HCT116 (cell line): ENCODE measurements around the gene NIPAL1. TPM values are rescaled to one million over a fixed set of nuclear protein-coding genes. Genes with fewer than 3 reads are reported as not detected.

Experiments used
- ATAC-seq: fragments of 200-7000 bp; cut with Tn5 transposase; 2 replicates; pipeline ENCODE4 v1.9.1; 2020; ENCODE audit warnings: mild to moderate bottlenecking, moderate library complexity
- BruUV-seq: library from RNA; stranded (reverse); fragments of 400-500 nt; replicated peaks from 2 replicates; lab custom pipeline; 2021; lab: Mats Ljungman, UMichigan
- CTCF ChIA-PET: fragments of 300-600 bp; sonication (Branson Sonifier 250); formaldehyde crosslinking; loops from one replicate; lab custom pipeline; 2021; ENCODE audit warnings: antibody characterized with exemption; lab: Charles Lee
- POLR2A ChIA-PET: fragments of 300-600, 350-600 bp; sonication (Branson Sonifier 250); formaldehyde crosslinking; loops from one replicate; lab custom pipeline; 2021; ENCODE audit warnings: antibody characterized with exemption; lab: Charles Lee
- RAD21 ChIA-PET, 2 experiments: fragments of 300-600 bp; sonication (Branson Sonifier 250); formaldehyde crosslinking; loops; one replicate each; lab custom pipeline; 2023; ENCODE audit warnings: low total read pairs in 2 of 2; ENCODE audit not compliant: uncharacterized antibody in 2 of 2, unreplicated experiment in 2 of 2, low non-redundant PET in 1 of 2; lab: Charles Lee
- DNase-seq: peaks from one replicate; pipeline ENCODE4 v3.0.0-alpha.2; 2010; ENCODE audit warnings: low read depth, low spot score
- H2AFZ ChIP-seq: fragments of 200-600 bp; shearing (Covaris generic), sonication (generic); 2 replicates; pipeline ENCODE4 v1.6.1; 2017; ENCODE audit warnings: low read depth, mixed run types, mixed read lengths, antibody characterized with exemption, low read length; ENCODE audit not compliant: poor library complexity, severe bottlenecking
- H3K27ac ChIP-seq: 2 replicates; pipeline ENCODE4 v1.5.1; 2012; ENCODE audit warnings: low read depth, low read length
- H3K27me3 ChIP-seq: fragments of 200-600 bp; sonication (generic); 2 replicates; pipeline ENCODE4 v1.6.1; 2016; ENCODE audit warnings: mixed run types, low read length, mixed read lengths; ENCODE audit not compliant: insufficient read depth
- H3K36me3 ChIP-seq, 2 experiments: fragments of 200-500 bp in 1 of 2; fragments of 200-600 bp in 1 of 2; sonication (Bioruptor generic) in 1 of 2; sonication (generic) in 1 of 2; 2 replicates each; pipeline versions ENCODE4 v1.5.1 to v1.6.1; 2014 to 2016; ENCODE audit warnings: low read length in 2 of 2, inconsistent platforms in 1 of 2, mixed read lengths in 1 of 2, mixed run types in 1 of 2; ENCODE audit not compliant: insufficient read depth in 2 of 2, control insufficient read depth in 1 of 2
- H3K4me1 ChIP-seq, 2 experiments: fragments of 200-600 bp in 1 of 2; sonication (generic) in 1 of 2; 2 replicates each; pipeline versions ENCODE4 v1.5.1 to v1.6.1; 2012 to 2017; ENCODE audit warnings: low read length in 2 of 2, inconsistent platforms in 1 of 2, mild to moderate bottlenecking in 1 of 2, mixed read lengths in 1 of 2, mixed run types in 1 of 2, moderate library complexity in 1 of 2; ENCODE audit not compliant: insufficient read depth in 2 of 2, control insufficient read depth in 1 of 2
- H3K4me2 ChIP-seq: fragments of 200-600 bp; sonication (generic); 2 replicates; pipeline ENCODE4 v1.6.1; 2017; ENCODE audit warnings: mixed run types, low read length, mixed read lengths
- H3K4me3 ChIP-seq, 2 experiments: fragments of 200-600 bp in 1 of 2; sonication (generic) in 1 of 2; replicated peaks in 1 of 2; 2 replicates each; pipeline ENCODE4 v1.5.1; 2011 to 2016; ENCODE audit warnings: low read length in 2 of 2, control low read depth in 1 of 2, low read depth in 1 of 2, mild to moderate bottlenecking in 1 of 2, mixed read lengths in 1 of 2, mixed run types in 1 of 2
- H3K79me2 ChIP-seq: fragments of 200-600 bp; sonication (generic); 2 replicates; pipeline ENCODE4 v1.6.1; 2017; ENCODE audit warnings: mild to moderate bottlenecking, mixed run types, low read length, moderate library complexity, mixed read lengths; ENCODE audit not compliant: insufficient read depth
- H3K9ac ChIP-seq: fragments of 200-600 bp; sonication (generic); 2 replicates; pipeline ENCODE4 v1.6.1; 2016; ENCODE audit warnings: low read length, mixed read lengths
- H3K9me2 ChIP-seq: fragments of 200-600 bp; sonication (generic), shearing (Covaris generic); 2 replicates; pipeline ENCODE4 v1.6.1; 2017; ENCODE audit warnings: mixed run types, mild to moderate bottlenecking, moderate library complexity; ENCODE audit not compliant: insufficient read depth
- H3K9me3 ChIP-seq, 2 experiments: fragments of 200-500 bp in 1 of 2; fragments of 200-600 bp in 1 of 2; sonication (Bioruptor generic) in 1 of 2; sonication (generic) in 1 of 2; 2 replicates each; pipeline ENCODE4 v1.6.1; 2014 to 2017; ENCODE audit warnings: low read length in 2 of 2, mixed read lengths in 2 of 2, inconsistent platforms in 1 of 2, low read depth in 1 of 2, mild to moderate bottlenecking in 1 of 2, mixed run types in 1 of 2, moderate library complexity in 1 of 2; ENCODE audit not compliant: control insufficient read depth in 1 of 2, insufficient read depth in 1 of 2
- H4K20me1 ChIP-seq: fragments of 200-600 bp; sonication (generic), shearing (Covaris generic); 2 replicates; pipeline ENCODE4 v1.6.1; 2017; ENCODE audit warnings: mixed run types, mild to moderate bottlenecking, moderate library complexity; ENCODE audit not compliant: insufficient read depth
- ATF3 ChIP-seq: IDR thresholded peaks from 2 replicates; pipeline ENCODE4 v1.6.1; 2012
- CBX3 ChIP-seq: IDR thresholded peaks from 2 replicates; pipeline ENCODE4 v1.6.1; 2012; ENCODE audit warnings: low read depth
- CTCF ChIP-seq, 3 experiments: fragments of 200-600 bp in 1 of 3; sonication (generic) in 1 of 3; IDR thresholded peaks in 2 of 3; conservative IDR thresholded peaks in 1 of 3; 2 replicates each; pipeline ENCODE4 v1.5.1; 2012 to 2017; ENCODE audit warnings: low read depth in 2 of 3, low read length in 2 of 3, antibody characterized with exemption in 1 of 3, borderline replicate concordance in 1 of 3, control low read depth in 1 of 3, mild to moderate bottlenecking in 1 of 3, mixed read lengths in 1 of 3, mixed run types in 1 of 3, moderate library complexity in 1 of 3; ENCODE audit not compliant: insufficient read depth in 1 of 3
- EZH2 ChIP-seq: fragments of 200-600 bp; sonication (generic); IDR thresholded peaks from 2 replicates; pipeline ENCODE4 v1.6.1; 2017; ENCODE audit warnings: antibody characterized with exemption, mixed run types
- EZH2phosphoT487 ChIP-seq: fragments of 200-600 bp; IDR thresholded peaks from 2 replicates; pipeline ENCODE4 v1.6.1; 2018; ENCODE audit warnings: antibody characterized with exemption, borderline replicate concordance
- FOSL1 ChIP-seq: IDR thresholded peaks from 2 replicates; pipeline ENCODE4 v1.6.1; 2012; ENCODE audit warnings: low read depth
- MAX ChIP-seq: IDR thresholded peaks from 2 replicates; pipeline ENCODE4 v1.6.1; 2012
- POLR2AphosphoS5 ChIP-seq: IDR thresholded peaks from 2 replicates; pipeline ENCODE4 v1.6.1; 2011; ENCODE audit warnings: mild to moderate bottlenecking, low read depth, low read length, moderate library complexity
- SRF ChIP-seq: IDR thresholded peaks from 2 replicates; pipeline ENCODE4 v1.6.1; 2012; ENCODE audit warnings: low read depth
- TCF7L2 ChIP-seq: IDR thresholded peaks from 2 replicates; pipeline ENCODE4 v1.7.0; 2011; ENCODE audit warnings: borderline replicate concordance, inconsistent platforms; ENCODE audit not compliant: insufficient read depth, insufficient read length; ENCODE audit errors: extremely low read depth
- YY1 ChIP-seq: IDR thresholded peaks from 2 replicates; pipeline ENCODE4 v1.6.1; 2011; ENCODE audit warnings: low read length, low read depth, moderate library complexity, mild to moderate bottlenecking; ENCODE audit not compliant: insufficient replicate concordance; ENCODE audit errors: extremely low read depth
- ZBTB33 ChIP-seq: IDR thresholded peaks from 2 replicates; pipeline ENCODE4 v1.6.1; 2011; ENCODE audit warnings: mild to moderate bottlenecking, low read length, moderate library complexity; ENCODE audit not compliant: insufficient replicate concordance; ENCODE audit errors: extremely low read depth
- ZFX ChIP-seq: fragments of 450-650 bp; IDR thresholded peaks from 2 replicates; pipeline ENCODE4 v1.6.1; 2017
- intact Hi-C: fragments of 100-400 bp; cut with micrococcal nuclease; formaldehyde crosslinking; loops from 2 replicates; pipeline ENCODE4 v1.10.0; 2022
- total RNA-seq: library from RNA; stranded (reverse); gene quantifications from one replicate; pipeline ENCODE4 v1.2.1, GENCODE V29; 2021; ENCODE audit not compliant: unreplicated experiment

NIPAL1 gene
- total RNA-seq, 1 experiment from 2014 or later = 7.0 TPM

GRCh38 chr4:48035952-48036351 lies 19.4 kb downstream of the NIPAL1 start:
- BruUV-seq = no TSS peak
- Histone ChIP-seq H3K4me2 (no peak overlapping the region), H3K4me3 (no peak overlapping the region), H3K27ac (no peak overlapping the region), H4K20me1 (no peaks in the 10 kb centered on the region), H3K27me3 (no peaks in the 10 kb centered on the region), H3K79me2 (no peaks in the 10 kb centered on the region), H3K36me3 (peaks cover 0 to 3% of the 10 kb centered on the region in 2 experiments; a peak in 1 of 4 replicates), H3K9ac (no peak overlapping the region), H3K9me3 (no peaks in the 10 kb centered on the region), H3K9me2 (no peaks in the 10 kb centered on the region), H3K4me1 (no peaks in the 10 kb centered on the region), H2AFZ (no peak overlapping the region)
- intact Hi-C loops = no loop called here
- ChIA-PET POLR2A (no interaction called here), RAD21 (no interaction called here), CTCF (no interaction called here)
- no peak for TF ChIP-seq ZBTB33
- no peak for TF ChIP-seq MAX
- TF ChIP-seq YY1 = no peak
- TF ChIP-seq ZFX = no peak
- TF ChIP-seq POLR2AphosphoS5 = no peak
- TF ChIP-seq FOSL1 = no peak
- no peak for TF ChIP-seq SRF
- TF ChIP-seq TCF7L2 = no peak
- DNase-seq = no peak
- ATAC-seq = no peak

GRCh38 chr4:48037117-48037462 lies 20.5 kb downstream of the NIPAL1 start:
- no peak overlapping the region for H3K4me2 ChIP-seq
- H3K9me3 ChIP-seq = no peaks in the 10 kb centered on the region
- no peak for ATAC-seq
- intact Hi-C loops = no loop called here
- no peak overlapping the region for H3K4me3 ChIP-seq
- H2AFZ ChIP-seq = no peak overlapping the region
- ChIA-PET CTCF (no interaction called here), POLR2A (no interaction called here), RAD21 (no interaction called here)
- no peak for DNase-seq
- H3K79me2 ChIP-seq = no peaks in the 10 kb centered on the region
- no peaks in the 10 kb centered on the region for H3K4me1 ChIP-seq
- peaks cover 0 to 3% of the 10 kb centered on the region in 2 experiments; a peak in 1 of 4 replicates for H3K36me3 ChIP-seq
- no peaks in the 10 kb centered on the region for H3K9me2 ChIP-seq
- H3K9ac ChIP-seq = no peak overlapping the region
- H3K27me3 ChIP-seq = no peaks in the 10 kb centered on the region
- no peaks in the 10 kb centered on the region for H4K20me1 ChIP-seq
- BruUV-seq = no TSS peak
- no peak overlapping the region for H3K27ac ChIP-seq
- TF ChIP-seq EZH2phosphoT487 (no peak), ZFX (no peak), CTCF (IDR thresholded peaks at IDR 0.05 in 2 of 3, conservative IDR thresholded peaks at IDR 0.05 in 1 of 3; ENCODE audit: borderline replicate concordance in 1 of 3, insufficient read depth in 1 of 3, low read depth in 2 of 3, low read length in 2 of 3) (no peak), ATF3 (no peak), POLR2AphosphoS5 (no peak), EZH2 (no peak), CBX3 (no peak)
